RWPE1 (cell line): Measurements from ENCODE around the gene IST1.

Source experiments
- CTCF ChIA-PET: fragments of 350-600 bp; sonication (Branson Sonifier 250); formaldehyde crosslinking; extraction: SDS; loops from one replicate; lab custom pipeline; 2021; lab: Yijun Ruan, JAX
- POLR2A ChIA-PET: fragments of 400-600 bp; formaldehyde crosslinking; extraction: SDS; loops from one replicate; lab custom pipeline; 2020; ENCODE audit warnings: antibody characterized with exemption; ENCODE audit not compliant: low non-redundant PET; lab: Yijun Ruan, JAX
- DNase-seq: peaks from one replicate; pipeline ENCODE4 v3.0.0; 2012; ENCODE audit warnings: low spot score
- H3K27ac ChIP-seq: fragments of 450-650 bp; 2 replicates; pipeline ENCODE4 v1.5.1; 2017
- CTCF ChIP-seq: fragments of 450-650 bp; conservative IDR thresholded peaks from 2 replicates; pipeline ENCODE4 v1.5.1; 2017; ENCODE audit warnings: low read depth, mild to moderate bottlenecking

IST1 gene

GRCh38 chr16:71894921-71895678 lies at the start of gene IST1:
TSS of gene IST1 (plus strand) at chr16:71895531. CDS start at chr16:71915641, 20,110 bp downstream.
- no peak for TF ChIP-seq CTCF
- ChIA-PET POLR2A (interaction anchor here (0.5 to 0.8 kb wide), 2 partner anchors 8 to 49 kb away, joined by 3 read pairs; partner anchors contain the start of gene ATXN1L), CTCF (interaction anchor here (0.7 to 4.3 kb wide), 2 partner anchors 12 to 24 kb away, joined by 3 to 23 read pairs; partner anchors contain the start of gene ZNF821)
- peak; percentile 98 for DNase-seq
- peak within 1 kb of the TSS; percentile 96 for H3K27ac ChIP-seq

- peak; percentile 97 for DNase-seq
- peak within 1 kb of the TSS; percentile 71 for H3K27ac ChIP-seq
- TF ChIP-seq CTCF, result no peak
- CTCF ChIA-PET, result interaction anchor here (0.7 to 2.4 kb wide), 3 partner anchors 23 to 68 kb away, joined by 3 to 6 read pairs (median 5); no protein-coding TSS in a partner anchor
- POLR2A ChIA-PET, result interaction anchor here (0.8 kb wide), 1 partner anchor 49 kb away, joined by 3 read pairs; the partner anchor contains the start of gene IST1
Observed at GRCh38 chr16:71845639-71846430, 49.5 kb upstream of the IST1 start, which contains the start of gene ATXN1L. TSS of gene ATXN1L (plus strand) at chr16:71845976. CDS start at chr16:71849741, 3,765 bp downstream.

- ChIA-PET CTCF (interaction anchor here (2.4 kb wide), 1 partner anchor 36 kb away, joined by 6 read pairs; no protein-coding TSS in a partner anchor), POLR2A (no interaction called here)
- peak; percentile 18 for DNase-seq
- peak overlapping the region; percentile 71 for H3K27ac ChIP-seq
- no peak for TF ChIP-seq CTCF
Observed at GRCh38 chr16:71846431-71846830, 48.9 kb upstream of the IST1 start.

GRCh38 chr16:71847096-71847495 lies 48.2 kb upstream of the IST1 start:
- CTCF ChIA-PET, result interaction anchor here (2.4 kb wide), 1 partner anchor 35 kb away, joined by 6 read pairs; no protein-coding TSS in a partner anchor
- no peak for DNase-seq
- POLR2A ChIA-PET, result no interaction called here
- TF ChIP-seq CTCF, result no peak
- H3K27ac ChIP-seq, result no peak overlapping the region

GRCh38 chr16:71848622-71849021 lies 46.7 kb upstream of the IST1 start:
- H3K27ac ChIP-seq, result no peak overlapping the region
- DNase-seq, result no peak
- no peak for TF ChIP-seq CTCF
- POLR2A ChIA-PET, result no interaction called here
- CTCF ChIA-PET, result no interaction called here

- POLR2A ChIA-PET, result no interaction called here
- no peak overlapping the region for H3K27ac ChIP-seq
- CTCF ChIA-PET, result no interaction called here
- no peak for DNase-seq
- TF ChIP-seq CTCF, result no peak
Observed at GRCh38 chr16:71851746-71852145, 43.6 kb upstream of the IST1 start.
